A549 (cell line): ENCODE data around the gene PRKG1. TPM values are rescaled to one million over a fixed set of nuclear protein-coding genes. Genes with fewer than 3 reads are reported as not detected.

Experiments
- ATAC-seq, 2 experiments: fragments of 200-7000 bp in 1 of 2; fragments of >200 bp in 1 of 2; cut with Nextera tagmentation in 1 of 2; cut with Tn5 transposase in 1 of 2; 3 replicates each; pipeline versions ENCODE4 v1.8.0 to v1.9.1; 2018 to 2020; ENCODE audit warnings: mild to moderate bottlenecking in 1 of 2, moderate library complexity in 1 of 2
- CTCF ChIA-PET: fragments of 300-600 bp; sonication (Branson Sonifier 250); formaldehyde crosslinking; extraction: SDS; loops from one replicate; lab custom pipeline; 2021; ENCODE audit warnings: antibody characterized with exemption, inconsistent platforms; lab: Yijun Ruan, JAX
- POLR2A ChIA-PET: fragments of 350-600 bp; formaldehyde crosslinking; extraction: SDS; loops from one replicate; lab custom pipeline; 2021; ENCODE audit warnings: antibody characterized with exemption, inconsistent platforms; lab: Yijun Ruan, JAX
- DNase-seq, 2 experiments: peaks; one replicate each; pipeline versions ENCODE4 v3.0.0 to v3.0.0-alpha.2; 2011 to 2016; ENCODE audit warnings: low read depth in 1 of 2, low spot score in 1 of 2
- FAIRE-seq: peaks from 2 replicates; lab custom pipeline; 2011; peaks lifted over from hg19 to GRCh38; lab: Jason Lieb, UNC
- H3K27ac ChIP-seq, 2 experiments: fragments of >200 bp; sonication (Bioruptor Twin); formaldehyde crosslinking; 3 replicates each; pipeline ENCODE4 v1.5.1; 2016 to 2017
- H3K4me1 ChIP-seq: fragments of >200 bp; sonication (Bioruptor Twin); formaldehyde crosslinking; 3 replicates; pipeline ENCODE4 v1.6.1; 2016
- H3K4me2 ChIP-seq: fragments of >200 bp; sonication (Bioruptor Twin); formaldehyde crosslinking; 3 replicates; pipeline ENCODE4 v1.6.1; 2016
- H3K4me3 ChIP-seq: fragments of >200 bp; sonication (Bioruptor Twin); formaldehyde crosslinking; 3 replicates; pipeline ENCODE4 v1.5.1; 2016
- H3K9me3 ChIP-seq: fragments of >200 bp; sonication (Bioruptor Twin); formaldehyde crosslinking; 3 replicates; pipeline ENCODE4 v1.6.1; 2016
- BHLHE40 ChIP-seq: IDR thresholded peaks from 2 replicates; pipeline ENCODE4 v1.6.1; 2012; ENCODE audit warnings: low read depth, low read length, inconsistent platforms
- CBX8 ChIP-seq: fragments of 200-600 bp; sonication (generic); IDR thresholded peaks from 2 replicates; pipeline ENCODE4 v1.6.1; 2016
- CEBPB ChIP-seq, 2 experiments: fragments of >200 bp in 1 of 2; sonication (Bioruptor Twin) in 1 of 2; formaldehyde crosslinking in 1 of 2; IDR thresholded peaks; 2 replicates each; pipeline ENCODE4 v1.6.1; 2012 to 2016
- CTCF ChIP-seq: fragments of >200 bp; sonication (Bioruptor Twin); formaldehyde crosslinking; IDR thresholded peaks from 3 replicates; pipeline ENCODE4 v1.5.1; 2016
- E2F6 ChIP-seq: IDR thresholded peaks from 2 replicates; pipeline ENCODE4 v1.6.1; 2012; ENCODE audit warnings: low read depth, borderline replicate concordance
- EHMT2 ChIP-seq: fragments of 200-600 bp; sonication (generic); IDR thresholded peaks from 2 replicates; pipeline ENCODE4 v1.6.1; 2016; ENCODE audit warnings: antibody characterized with exemption, low read depth, mild to moderate bottlenecking, moderate library complexity
- ELK1 ChIP-seq: fragments of 150-350 bp; IDR thresholded peaks from 2 replicates; pipeline ENCODE4 v1.6.1; 2014; ENCODE audit warnings: low read depth, mild to moderate bottlenecking, low read length
- ESRRA ChIP-seq: fragments of 150-350 bp; IDR thresholded peaks from 2 replicates; pipeline ENCODE4 v1.6.1; 2014; ENCODE audit warnings: mild to moderate bottlenecking, low read length, borderline replicate concordance
- FOSB ChIP-seq: fragments of 250-450 bp; sonication (Bioruptor Pico); IDR thresholded peaks from 2 replicates; pipeline ENCODE4 v1.5.0; 2020; ENCODE audit warnings: mild to moderate bottlenecking, moderate library complexity
- FOXS1 ChIP-seq: fragments of 250-450 bp; sonication (Bioruptor Pico); IDR thresholded peaks from 2 replicates; pipeline ENCODE4 v1.5.0; 2020; ENCODE audit warnings: mild to moderate bottlenecking, moderate library complexity
- JUNB ChIP-seq: fragments of >200 bp; sonication (Bioruptor Twin); formaldehyde crosslinking; IDR thresholded peaks from 2 replicates; pipeline ENCODE4 v1.6.1; 2016
- KDM5A ChIP-seq: fragments of 200-600 bp; sonication (generic); IDR thresholded peaks from 2 replicates; pipeline ENCODE4 v1.6.1; 2016; ENCODE audit warnings: antibody characterized with exemption, mild to moderate bottlenecking
- NPAS2 ChIP-seq: fragments of 250-450 bp; sonication (Bioruptor Pico); IDR thresholded peaks from 2 replicates; pipeline ENCODE4 v1.8.0; 2022; ENCODE audit warnings: mild to moderate bottlenecking, moderate library complexity, borderline replicate concordance
- NR3C1 ChIP-seq: fragments of >200 bp; sonication (Bioruptor Twin); formaldehyde crosslinking; IDR thresholded peaks from 3 replicates; pipeline ENCODE4 v1.6.1; 2017
- PHF8 ChIP-seq: fragments of 200-600 bp; sonication (generic); IDR thresholded peaks from 2 replicates; pipeline ENCODE4 v1.6.1; 2016; ENCODE audit warnings: low read depth, mild to moderate bottlenecking, antibody characterized with exemption, moderate library complexity, borderline replicate concordance
- RARB ChIP-seq: fragments of 250-450 bp; sonication (Bioruptor Pico); IDR thresholded peaks from 2 replicates; pipeline ENCODE4 v1.8.0; 2021; ENCODE audit warnings: mild to moderate bottlenecking, moderate library complexity
- REST ChIP-seq: fragments of 200-600 bp; sonication (generic); IDR thresholded peaks from 2 replicates; pipeline ENCODE4 v1.6.1; 2016; ENCODE audit warnings: antibody characterized with exemption, mild to moderate bottlenecking, moderate library complexity
- RFX5 ChIP-seq: fragments of 450-650 bp; IDR thresholded peaks from 2 replicates; pipeline ENCODE4 v1.7.1; 2014; ENCODE audit warnings: antibody characterized with exemption, mild to moderate bottlenecking, moderate library complexity
- RNF2 ChIP-seq: fragments of 200-600 bp; sonication (generic); IDR thresholded peaks from 2 replicates; pipeline ENCODE4 v1.6.1; 2016; ENCODE audit warnings: low read depth, mild to moderate bottlenecking, antibody characterized with exemption, moderate library complexity, borderline replicate concordance
- SREBF2 ChIP-seq: fragments of 450-650 bp; IDR thresholded peaks from 2 replicates; pipeline ENCODE4 v1.6.1; 2014; ENCODE audit warnings: mild to moderate bottlenecking, moderate library complexity
- ZC3H11A ChIP-seq: fragments of 450-650 bp; IDR thresholded peaks from 2 replicates; pipeline ENCODE4 v1.6.1; 2014; ENCODE audit warnings: antibody characterized with exemption, mild to moderate bottlenecking
- ZFP36 ChIP-seq: fragments of 450-650 bp; IDR thresholded peaks from 2 replicates; pipeline ENCODE4 v1.6.1; 2014; ENCODE audit warnings: borderline replicate concordance; ENCODE audit not compliant: partially characterized antibody
- ZNF302 ChIP-seq: fragments of 250-450 bp; sonication (Bioruptor Pico); IDR thresholded peaks from 2 replicates; pipeline ENCODE4 v1.9.0; 2021; ENCODE audit warnings: inconsistent platforms, mild to moderate bottlenecking, moderate library complexity
- WGBS: methylation state at CpG from one replicate; pipeline ENCODE4 v1.1.6; 2017; ENCODE audit errors: missing lambda C conversion rate; 5-methylcytosine and 5-hydroxymethylcytosine counted together
- polyA plus RNA-seq, 4 experiments: library from polyadenylated mRNA; depleted of rRNA in 3 of 4; stranded (reverse); fragments of >200 nt; fragmentation: RNase III in 1 of 4; extraction: RNeasy Plus Mini Kit Qiagen cat#74134 plus additional on column Dnase treatment in 1 of 4; gene quantifications; 2 replicates in 3 of 4; 3 replicates in 1 of 4; pipeline ENCODE4 v1.2.3, GENCODE V29; 2011 to 2017
- TF ChIP-seq, protein P1 (sequence below): fragments of 250-450 bp; sonication (Bioruptor Pico); IDR thresholded peaks from 2 replicates; pipeline ENCODE4 v1.5.0; 2021; ENCODE audit warnings: mild to moderate bottlenecking, moderate library complexity, borderline replicate concordance

Gene PRKG1
- polyA plus RNA-seq, 2 of the 4 experiments (the other 2 are of a cell fraction), result not detected

GRCh38 chr10:51097546-51097945, 23.3 kb downstream of the PRKG1 start:
- ATAC-seq (no peak), FAIRE-seq (no peak), DNase-seq (no peak)
- Histone ChIP-seq H3K4me2 (no peak overlapping the region), H3K4me3 (no peak overlapping the region), H3K9me3 (no peaks in the 10 kb centered on the region), H3K27ac (no peak overlapping the region), H3K4me1 (no peaks in the 10 kb centered on the region)
- ChIA-PET CTCF (no interaction called here), POLR2A (no interaction called here)
- 42% methylated on average over 4 of the region's 4 CpGs for WGBS
- TF ChIP-seq RFX5 (no peak), CBX8 (no peak), RARB (CRISPR knock-in tag) (no peak), SREBF2 (no peak), REST (no peak), ZC3H11A (no peak), EHMT2 (no peak), ZNF302 (CRISPR knock-in tag) (no peak), FOXS1 (CRISPR knock-in tag) (no peak), KDM5A (no peak), RNF2 (no peak), FOSB (no peak), NR3C1 (no peak), PHF8 (no peak), ESRRA (no peak), E2F6 (no peak), BHLHE40 (no peak), ZFP36 (no peak), NPAS2 (no peak)
- TF ChIP-seq, protein P1, sequence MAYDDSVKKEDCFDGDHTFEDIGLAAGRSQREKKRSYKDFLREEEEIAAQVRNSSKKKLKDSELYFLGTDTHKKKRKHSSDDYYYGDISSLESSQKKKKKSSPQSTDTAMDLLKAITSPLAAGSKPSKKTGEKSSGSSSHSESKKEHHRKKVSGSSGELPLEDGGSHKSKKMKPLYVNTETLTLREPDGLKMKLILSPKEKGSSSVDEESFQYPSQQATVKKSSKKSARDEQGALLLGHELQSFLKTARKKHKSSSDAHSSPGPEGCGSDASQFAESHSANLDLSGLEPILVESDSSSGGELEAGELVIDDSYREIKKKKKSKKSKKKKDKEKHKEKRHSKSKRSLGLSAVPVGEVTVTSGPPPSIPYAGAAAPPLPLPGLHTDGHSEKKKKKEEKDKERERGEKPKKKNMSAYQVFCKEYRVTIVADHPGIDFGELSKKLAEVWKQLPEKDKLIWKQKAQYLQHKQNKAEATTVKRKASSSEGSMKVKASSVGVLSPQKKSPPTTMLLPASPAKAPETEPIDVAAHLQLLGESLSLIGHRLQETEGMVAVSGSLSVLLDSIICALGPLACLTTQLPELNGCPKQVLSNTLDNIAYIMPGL (CRISPR knock-in tag), result no peak

DNA sequence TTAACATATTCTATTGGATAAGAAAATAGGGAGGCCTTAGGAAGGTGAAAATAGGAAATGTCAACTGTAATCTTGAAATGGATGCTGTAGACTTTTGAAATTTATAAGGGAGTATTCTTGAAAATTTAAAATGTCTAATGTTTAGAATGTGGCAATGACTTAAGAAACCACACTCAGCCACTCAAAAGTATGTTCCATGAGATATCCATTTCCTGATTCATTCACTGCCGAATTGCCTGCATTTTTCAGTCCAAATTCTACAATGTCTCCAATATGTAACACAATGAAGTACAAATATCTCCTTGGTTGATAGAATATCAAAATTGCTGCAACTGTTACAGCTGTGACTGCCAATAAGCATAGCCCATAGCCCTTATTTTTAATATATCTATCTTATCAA, 25.9 kb downstream of the PRKG1 start:
- FAIRE-seq, result no peak
- 2% methylated on average over 1 of the region's 1 CpG for WGBS
- TF ChIP-seq NR3C1, result no peak
- TF ChIP-seq NPAS2, result no peak
- TF ChIP-seq RNF2, result no peak
- TF ChIP-seq RARB (CRISPR knock-in tag), result no peak
- TF ChIP-seq REST, result no peak
- TF ChIP-seq CEBPB (IDR thresholded peaks at IDR 0.05), result no peak
- TF ChIP-seq ELK1, result no peak
- no peak for TF ChIP-seq JUNB
- no peak for TF ChIP-seq CTCF

More for the DNA sequence above, 25.9 kb downstream of the PRKG1 start:
- Histone ChIP-seq H3K4me3 (no peak overlapping the region), H3K4me1 (no peaks in the 10 kb centered on the region), H3K4me2 (no peak overlapping the region), H3K27ac (no peak overlapping the region), H3K9me3 (no peaks in the 10 kb centered on the region)
- CTCF ChIA-PET, result no interaction called here
- DNase-seq (no peak), ATAC-seq (no peak)
- POLR2A ChIA-PET, result no interaction called here
